ENCODE data around the gene SMAD7.

GRCh38 chr18:48920408-48921038, 30.2 kb downstream of the SMAD7 start:
- TF ChIP-seq, protein P1, sequence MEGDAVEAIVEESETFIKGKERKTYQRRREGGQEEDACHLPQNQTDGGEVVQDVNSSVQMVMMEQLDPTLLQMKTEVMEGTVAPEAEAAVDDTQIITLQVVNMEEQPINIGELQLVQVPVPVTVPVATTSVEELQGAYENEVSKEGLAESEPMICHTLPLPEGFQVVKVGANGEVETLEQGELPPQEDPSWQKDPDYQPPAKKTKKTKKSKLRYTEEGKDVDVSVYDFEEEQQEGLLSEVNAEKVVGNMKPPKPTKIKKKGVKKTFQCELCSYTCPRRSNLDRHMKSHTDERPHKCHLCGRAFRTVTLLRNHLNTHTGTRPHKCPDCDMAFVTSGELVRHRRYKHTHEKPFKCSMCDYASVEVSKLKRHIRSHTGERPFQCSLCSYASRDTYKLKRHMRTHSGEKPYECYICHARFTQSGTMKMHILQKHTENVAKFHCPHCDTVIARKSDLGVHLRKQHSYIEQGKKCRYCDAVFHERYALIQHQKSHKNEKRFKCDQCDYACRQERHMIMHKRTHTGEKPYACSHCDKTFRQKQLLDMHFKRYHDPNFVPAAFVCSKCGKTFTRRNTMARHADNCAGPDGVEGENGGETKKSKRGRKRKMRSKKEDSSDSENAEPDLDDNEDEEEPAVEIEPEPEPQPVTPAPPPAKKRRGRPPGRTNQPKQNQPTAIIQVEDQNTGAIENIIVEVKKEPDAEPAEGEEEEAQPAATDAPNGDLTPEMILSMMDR (IDR thresholded peaks at IDR 0.05), result no peak
- TF ChIP-seq POLR2A (IDR thresholded peaks at IDR 0.05), result no peak

Data from body of pancreas (tissue), 4 donors.